ENCODE data around the gene MFSD11. TPM values are rescaled to one million over a fixed set of nuclear protein-coding genes. Genes with fewer than 3 reads are reported as not detected.

The MFSD11 gene
- total RNA-seq, 1 experiment from 2014 or later, result 24.9 TPM

DNA sequence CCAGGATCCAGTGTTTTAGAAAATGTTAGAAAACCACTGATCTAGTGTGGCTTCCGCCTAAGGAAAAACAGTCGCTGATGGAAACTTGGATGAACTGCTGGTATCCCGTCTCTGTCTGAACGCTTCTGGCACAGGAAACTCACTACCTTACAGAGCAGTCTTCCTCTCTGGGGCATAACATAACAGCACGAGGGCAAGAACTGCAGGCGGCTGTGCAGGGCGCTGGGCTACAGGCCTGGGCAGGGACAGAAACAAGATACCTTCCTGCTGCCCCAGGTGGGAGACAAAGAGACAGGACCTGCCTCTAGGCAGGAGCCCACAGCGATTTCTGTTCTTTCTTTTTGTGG is 37.7 kb upstream of the MFSD11 start:
- Histone ChIP-seq H3K9me3 (ENCODE audit: control insufficient read depth in 1 of 2, insufficient read depth in 1 of 2, low read depth in 1 of 2, low read length in 2 of 2) (no peaks in the 10 kb centered on the region), H3K9me2 (ENCODE audit: insufficient read depth) (no peaks in the 10 kb centered on the region), H4K20me1 (ENCODE audit: insufficient read depth) (no peaks in the 10 kb centered on the region), H3K79me2 (ENCODE audit: insufficient read depth, low read length) (peaks cover 9% of the 10 kb centered on the region), H3K4me1 (ENCODE audit: control insufficient read depth in 1 of 2, insufficient read depth in 2 of 2, low read length in 2 of 2) (peaks cover 0 to 12% of the 10 kb centered on the region in 2 experiments; a peak in 2 of 4 replicates), H3K27me3 (ENCODE audit: insufficient read depth, low read length) (no peaks in the 10 kb centered on the region), H3K36me3 (ENCODE audit: control insufficient read depth in 1 of 2, insufficient read depth in 2 of 2, low read length in 2 of 2) (no peaks in the 10 kb centered on the region), H3K9ac (ENCODE audit: low read length) (no peak overlapping the region), H2AFZ (ENCODE audit: low read depth, low read length, poor library complexity, severe bottlenecking) (no peak overlapping the region), H3K4me3 (replicated peaks in 1 of 2; ENCODE audit: low read depth in 1 of 2, low read length in 2 of 2) (no peak overlapping the region), H3K4me2 (ENCODE audit: low read length) (no peak overlapping the region), H3K27ac (ENCODE audit: low read depth, low read length) (no peak overlapping the region)
- intact Hi-C loops (cut with micrococcal nuclease), result no loop called here
- TF ChIP-seq ELF1 (IDR thresholded peaks at IDR 0.05; ENCODE audit: borderline replicate concordance, low read depth) (no peak), POLR2A (IDR thresholded peaks at IDR 0.05; ENCODE audit: borderline replicate concordance, extremely low read depth, insufficient read depth, insufficient read length) (no peak), EZH2phosphoT487 (IDR thresholded peaks at IDR 0.05; ENCODE audit: borderline replicate concordance) (no peak), YY1 (IDR thresholded peaks at IDR 0.05; ENCODE audit: extremely low read depth, insufficient replicate concordance, low read depth, low read length) (no peak), TCF7L2 (IDR thresholded peaks at IDR 0.05; ENCODE audit: borderline replicate concordance, extremely low read depth, insufficient read depth, insufficient read length) (no peak), RAD21 (IDR thresholded peaks at IDR 0.05; ENCODE audit: low read depth) (no peak), EGR1 (IDR thresholded peaks at IDR 0.05; ENCODE audit: low read depth) (no peak), JUND (IDR thresholded peaks at IDR 0.05) (no peak), ZFX (IDR thresholded peaks at IDR 0.05) (no peak), FOSL1 (IDR thresholded peaks at IDR 0.05; ENCODE audit: low read depth) (no peak), CBX3 (IDR thresholded peaks at IDR 0.05; ENCODE audit: low read depth) (no peak), POLR2AphosphoS5 (IDR thresholded peaks at IDR 0.05; ENCODE audit: low read depth, low read length) (no peak), ZNF274 (IDR thresholded peaks at IDR 0.05; ENCODE audit: low read depth, low read length) (no peak), SIN3A (IDR thresholded peaks at IDR 0.05; ENCODE audit: low read depth) (no peak), SRF (IDR thresholded peaks at IDR 0.05; ENCODE audit: low read depth) (no peak)
- TF ChIP-seq, protein P1, sequence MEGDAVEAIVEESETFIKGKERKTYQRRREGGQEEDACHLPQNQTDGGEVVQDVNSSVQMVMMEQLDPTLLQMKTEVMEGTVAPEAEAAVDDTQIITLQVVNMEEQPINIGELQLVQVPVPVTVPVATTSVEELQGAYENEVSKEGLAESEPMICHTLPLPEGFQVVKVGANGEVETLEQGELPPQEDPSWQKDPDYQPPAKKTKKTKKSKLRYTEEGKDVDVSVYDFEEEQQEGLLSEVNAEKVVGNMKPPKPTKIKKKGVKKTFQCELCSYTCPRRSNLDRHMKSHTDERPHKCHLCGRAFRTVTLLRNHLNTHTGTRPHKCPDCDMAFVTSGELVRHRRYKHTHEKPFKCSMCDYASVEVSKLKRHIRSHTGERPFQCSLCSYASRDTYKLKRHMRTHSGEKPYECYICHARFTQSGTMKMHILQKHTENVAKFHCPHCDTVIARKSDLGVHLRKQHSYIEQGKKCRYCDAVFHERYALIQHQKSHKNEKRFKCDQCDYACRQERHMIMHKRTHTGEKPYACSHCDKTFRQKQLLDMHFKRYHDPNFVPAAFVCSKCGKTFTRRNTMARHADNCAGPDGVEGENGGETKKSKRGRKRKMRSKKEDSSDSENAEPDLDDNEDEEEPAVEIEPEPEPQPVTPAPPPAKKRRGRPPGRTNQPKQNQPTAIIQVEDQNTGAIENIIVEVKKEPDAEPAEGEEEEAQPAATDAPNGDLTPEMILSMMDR (IDR thresholded peaks at IDR 0.05 in 2 of 3, conservative IDR thresholded peaks at IDR 0.05 in 1 of 3; ENCODE audit: borderline replicate concordance in 1 of 3, insufficient read depth in 1 of 3, low read depth in 2 of 3, low read length in 2 of 3), result no peak
- TF ChIP-seq, protein P2, sequence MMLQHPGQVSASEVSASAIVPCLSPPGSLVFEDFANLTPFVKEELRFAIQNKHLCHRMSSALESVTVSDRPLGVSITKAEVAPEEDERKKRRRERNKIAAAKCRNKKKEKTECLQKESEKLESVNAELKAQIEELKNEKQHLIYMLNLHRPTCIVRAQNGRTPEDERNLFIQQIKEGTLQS (IDR thresholded peaks at IDR 0.05), result no peak
- TF ChIP-seq, protein P3, sequence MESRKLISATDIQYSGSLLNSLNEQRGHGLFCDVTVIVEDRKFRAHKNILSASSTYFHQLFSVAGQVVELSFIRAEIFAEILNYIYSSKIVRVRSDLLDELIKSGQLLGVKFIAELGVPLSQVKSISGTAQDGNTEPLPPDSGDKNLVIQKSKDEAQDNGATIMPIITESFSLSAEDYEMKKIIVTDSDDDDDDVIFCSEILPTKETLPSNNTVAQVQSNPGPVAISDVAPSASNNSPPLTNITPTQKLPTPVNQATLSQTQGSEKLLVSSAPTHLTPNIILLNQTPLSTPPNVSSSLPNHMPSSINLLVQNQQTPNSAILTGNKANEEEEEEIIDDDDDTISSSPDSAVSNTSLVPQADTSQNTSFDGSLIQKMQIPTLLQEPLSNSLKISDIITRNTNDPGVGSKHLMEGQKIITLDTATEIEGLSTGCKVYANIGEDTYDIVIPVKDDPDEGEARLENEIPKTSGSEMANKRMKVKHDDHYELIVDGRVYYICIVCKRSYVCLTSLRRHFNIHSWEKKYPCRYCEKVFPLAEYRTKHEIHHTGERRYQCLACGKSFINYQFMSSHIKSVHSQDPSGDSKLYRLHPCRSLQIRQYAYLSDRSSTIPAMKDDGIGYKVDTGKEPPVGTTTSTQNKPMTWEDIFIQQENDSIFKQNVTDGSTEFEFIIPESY (IDR thresholded peaks at IDR 0.05; ENCODE audit: extremely low read depth, insufficient replicate concordance, low read length), result no peak
- ChIA-PET RAD21 (ENCODE audit: low non-redundant PET in 1 of 2, low total read pairs in 2 of 2, uncharacterized antibody in 2 of 2, unreplicated experiment in 2 of 2) (no interaction called here), CTCF (no interaction called here), POLR2A (no interaction called here)
- DNase-seq (ENCODE audit: low read depth, low spot score) (no peak), ATAC-seq (no peak)
- no TSS peak for BruUV-seq (replicated peaks)

Measured in HCT116 (cell line).